ENCODE data around the gene PLPPR3.

DNA sequence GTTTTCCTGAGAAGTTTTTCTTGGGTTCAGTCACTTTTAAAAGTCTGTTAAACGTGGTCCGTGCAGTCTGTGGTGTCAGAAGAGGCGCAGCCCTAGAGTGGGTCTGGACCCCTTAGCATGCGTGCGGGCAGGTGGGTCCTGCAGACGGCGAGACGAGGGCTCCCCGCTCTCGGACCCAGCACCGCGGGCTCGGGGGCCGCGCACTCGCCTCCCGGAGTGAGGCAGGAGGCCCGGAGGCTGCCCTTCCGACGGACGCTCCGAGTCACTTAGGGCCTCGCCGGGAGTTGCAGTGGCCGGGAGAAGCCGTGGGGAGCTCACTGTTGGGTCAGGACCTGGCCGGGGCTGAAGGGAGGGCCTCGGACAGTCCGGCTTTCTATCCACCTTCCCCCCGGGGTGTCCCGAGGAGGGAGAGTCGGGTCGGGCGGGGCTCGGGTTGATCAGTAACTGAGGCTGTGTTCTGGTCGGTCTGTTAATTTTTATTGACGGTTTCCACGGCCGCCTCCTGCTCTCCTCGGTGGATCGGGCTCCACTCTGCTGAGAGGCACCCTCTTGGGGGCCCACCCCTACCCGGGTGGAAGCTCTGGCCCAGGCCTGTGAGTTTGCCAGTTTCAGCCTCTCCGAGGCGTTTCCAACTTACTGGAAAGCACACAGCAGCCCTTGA is 23.2 kb downstream of the PLPPR3 start:
- TF ChIP-seq, protein P1, sequence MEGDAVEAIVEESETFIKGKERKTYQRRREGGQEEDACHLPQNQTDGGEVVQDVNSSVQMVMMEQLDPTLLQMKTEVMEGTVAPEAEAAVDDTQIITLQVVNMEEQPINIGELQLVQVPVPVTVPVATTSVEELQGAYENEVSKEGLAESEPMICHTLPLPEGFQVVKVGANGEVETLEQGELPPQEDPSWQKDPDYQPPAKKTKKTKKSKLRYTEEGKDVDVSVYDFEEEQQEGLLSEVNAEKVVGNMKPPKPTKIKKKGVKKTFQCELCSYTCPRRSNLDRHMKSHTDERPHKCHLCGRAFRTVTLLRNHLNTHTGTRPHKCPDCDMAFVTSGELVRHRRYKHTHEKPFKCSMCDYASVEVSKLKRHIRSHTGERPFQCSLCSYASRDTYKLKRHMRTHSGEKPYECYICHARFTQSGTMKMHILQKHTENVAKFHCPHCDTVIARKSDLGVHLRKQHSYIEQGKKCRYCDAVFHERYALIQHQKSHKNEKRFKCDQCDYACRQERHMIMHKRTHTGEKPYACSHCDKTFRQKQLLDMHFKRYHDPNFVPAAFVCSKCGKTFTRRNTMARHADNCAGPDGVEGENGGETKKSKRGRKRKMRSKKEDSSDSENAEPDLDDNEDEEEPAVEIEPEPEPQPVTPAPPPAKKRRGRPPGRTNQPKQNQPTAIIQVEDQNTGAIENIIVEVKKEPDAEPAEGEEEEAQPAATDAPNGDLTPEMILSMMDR (conservative IDR thresholded peaks at IDR 0.05): no peak
- no peak for TF ChIP-seq EZH2 (IDR thresholded peaks at IDR 0.05; ENCODE audit: low read depth)
